GM10266 (cell line): ENCODE results near the gene AFF3.

ENCODE experiments used
- DNase-seq: peaks from one replicate; pipeline ENCODE4 v3.0.0; 2012; ENCODE audit errors: extremely low spot score
- TF ChIP-seq, protein P1 (sequence below): IDR thresholded peaks from 2 replicates; pipeline ENCODE4 v1.5.1; 2012; ENCODE audit warnings: mild to moderate bottlenecking, low read depth; ENCODE audit not compliant: control insufficient read depth, insufficient read depth; ENCODE audit errors: missing control alignments

The AFF3 gene

DNA sequence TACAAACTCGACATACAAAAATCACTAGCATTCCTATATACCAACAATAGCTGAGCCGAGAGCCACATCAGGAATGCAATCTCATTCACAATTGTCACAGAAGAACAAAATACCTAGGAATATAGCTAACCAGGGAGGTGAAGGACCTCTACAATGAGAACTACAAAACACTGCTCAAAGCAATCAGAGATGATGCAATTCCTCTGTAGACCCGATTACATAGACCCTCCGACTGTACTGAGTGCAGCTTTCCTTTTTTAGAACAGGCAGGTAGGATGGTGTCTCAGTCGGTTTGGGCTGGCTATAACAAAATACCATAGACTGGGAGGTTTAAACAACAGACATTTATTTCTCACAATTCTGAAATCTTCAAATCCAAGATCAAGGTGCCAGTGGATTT lies 513.1 kb downstream of the AFF3 start:
- no peak for DNase-seq

GRCh38 chr2:99626158-99626557 lies 516.2 kb downstream of the AFF3 start:
- DNase-seq, result no peak
- TF ChIP-seq, protein P1, sequence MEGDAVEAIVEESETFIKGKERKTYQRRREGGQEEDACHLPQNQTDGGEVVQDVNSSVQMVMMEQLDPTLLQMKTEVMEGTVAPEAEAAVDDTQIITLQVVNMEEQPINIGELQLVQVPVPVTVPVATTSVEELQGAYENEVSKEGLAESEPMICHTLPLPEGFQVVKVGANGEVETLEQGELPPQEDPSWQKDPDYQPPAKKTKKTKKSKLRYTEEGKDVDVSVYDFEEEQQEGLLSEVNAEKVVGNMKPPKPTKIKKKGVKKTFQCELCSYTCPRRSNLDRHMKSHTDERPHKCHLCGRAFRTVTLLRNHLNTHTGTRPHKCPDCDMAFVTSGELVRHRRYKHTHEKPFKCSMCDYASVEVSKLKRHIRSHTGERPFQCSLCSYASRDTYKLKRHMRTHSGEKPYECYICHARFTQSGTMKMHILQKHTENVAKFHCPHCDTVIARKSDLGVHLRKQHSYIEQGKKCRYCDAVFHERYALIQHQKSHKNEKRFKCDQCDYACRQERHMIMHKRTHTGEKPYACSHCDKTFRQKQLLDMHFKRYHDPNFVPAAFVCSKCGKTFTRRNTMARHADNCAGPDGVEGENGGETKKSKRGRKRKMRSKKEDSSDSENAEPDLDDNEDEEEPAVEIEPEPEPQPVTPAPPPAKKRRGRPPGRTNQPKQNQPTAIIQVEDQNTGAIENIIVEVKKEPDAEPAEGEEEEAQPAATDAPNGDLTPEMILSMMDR, result no peak

More for the DNA sequence above, 513.1 kb downstream of the AFF3 start:
- TF ChIP-seq, protein P1, result no peak

DNA sequence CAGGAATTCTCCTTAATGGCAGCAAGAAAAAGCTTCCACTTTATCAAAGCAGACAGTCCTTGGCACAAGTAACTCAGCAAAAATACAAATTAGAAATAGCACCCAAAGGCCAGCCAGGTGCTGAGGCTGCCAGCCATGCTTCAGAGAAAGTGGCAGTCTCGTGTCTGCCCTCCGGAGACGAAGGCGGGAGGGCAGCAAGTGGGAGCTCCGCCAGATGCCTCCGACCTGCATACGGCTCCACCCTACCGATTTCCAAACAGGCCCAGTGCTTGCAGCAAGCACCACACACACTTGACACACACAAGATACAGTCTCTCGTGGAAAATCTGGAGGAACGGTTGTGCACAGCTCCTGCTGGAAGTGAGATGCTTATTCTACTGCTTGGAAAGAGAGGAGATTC lies 517.7 kb downstream of the AFF3 start:
- no peak for DNase-seq
- TF ChIP-seq, protein P1, result no peak

GRCh38 chr2:99623613-99624012 lies 518.8 kb downstream of the AFF3 start:
- TF ChIP-seq, protein P1, result no peak

GRCh38 chr2:99623035-99623434 lies 519.4 kb downstream of the AFF3 start:
- no peak for DNase-seq

More at GRCh38 chr2:99623613-99624012, 518.8 kb downstream of the AFF3 start:
- no peak for DNase-seq

GRCh38 chr2:99622534-99622933 lies 519.9 kb downstream of the AFF3 start:
- TF ChIP-seq, protein P1, result no peak
- no peak for DNase-seq

More at GRCh38 chr2:99623035-99623434, 519.4 kb downstream of the AFF3 start:
- TF ChIP-seq, protein P1, result no peak

DNA sequence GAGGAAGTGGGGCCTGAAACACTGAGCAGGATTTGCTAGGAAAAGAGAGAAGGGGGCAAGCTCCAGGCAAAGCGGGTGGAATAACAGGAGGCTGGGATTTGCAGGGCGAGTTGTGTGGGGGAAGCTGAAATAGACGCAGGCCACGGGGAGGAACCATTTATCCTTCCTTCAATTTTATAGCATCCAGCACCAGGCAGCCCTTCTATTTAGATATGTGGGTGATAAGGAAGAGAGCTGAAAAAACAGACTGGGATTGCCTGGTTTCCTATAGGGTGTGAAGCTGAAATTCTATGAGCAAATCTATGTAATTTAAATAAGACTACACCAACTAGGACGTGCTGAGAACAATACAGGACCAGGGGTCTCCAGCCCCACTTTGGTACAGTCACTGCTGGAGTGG lies 520.6 kb downstream of the AFF3 start:
- no peak for DNase-seq
- TF ChIP-seq, protein P1, result no peak

- DNase-seq, result no peak
- TF ChIP-seq, protein P1, result no peak
Measured at GRCh38 chr2:99621106-99621505, 521.3 kb downstream of the AFF3 start.
